Neural progenitor cell (in vitro differentiated cells): Measurements from ENCODE around the gene TFPI.

Experiments used
- EZH2 ChIP-seq: fragments of 200-600 bp; sonication (generic); IDR thresholded peaks from 2 replicates; pipeline ENCODE4 v1.6.1; 2017; ENCODE audit warnings: antibody characterized with exemption, mild to moderate bottlenecking, moderate library complexity
- TF ChIP-seq, protein P1 (sequence below): fragments of 200-600 bp; sonication (generic); IDR thresholded peaks from 2 replicates; pipeline ENCODE4 v1.5.1; 2017; ENCODE audit warnings: antibody characterized with exemption, mild to moderate bottlenecking

DNA sequence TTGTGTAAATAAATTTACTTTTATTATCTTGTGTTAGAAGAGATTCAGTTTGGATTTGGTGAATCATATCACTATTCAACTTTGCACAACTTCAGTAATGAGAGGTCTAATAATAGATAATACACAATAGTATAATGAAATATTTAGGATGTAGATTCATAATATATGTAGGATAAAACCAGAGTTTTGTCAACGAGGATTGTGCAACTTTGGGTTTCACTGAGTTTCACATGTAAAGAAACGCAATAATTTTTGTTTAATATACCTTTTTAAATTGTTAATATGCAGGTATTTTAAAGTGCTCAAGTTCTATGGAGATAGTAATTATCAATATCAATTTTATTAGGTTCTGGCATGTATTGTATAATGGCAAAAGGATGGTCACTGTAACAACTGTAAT, 111.5 kb downstream of the TFPI start:
- TF ChIP-seq, protein P1, sequence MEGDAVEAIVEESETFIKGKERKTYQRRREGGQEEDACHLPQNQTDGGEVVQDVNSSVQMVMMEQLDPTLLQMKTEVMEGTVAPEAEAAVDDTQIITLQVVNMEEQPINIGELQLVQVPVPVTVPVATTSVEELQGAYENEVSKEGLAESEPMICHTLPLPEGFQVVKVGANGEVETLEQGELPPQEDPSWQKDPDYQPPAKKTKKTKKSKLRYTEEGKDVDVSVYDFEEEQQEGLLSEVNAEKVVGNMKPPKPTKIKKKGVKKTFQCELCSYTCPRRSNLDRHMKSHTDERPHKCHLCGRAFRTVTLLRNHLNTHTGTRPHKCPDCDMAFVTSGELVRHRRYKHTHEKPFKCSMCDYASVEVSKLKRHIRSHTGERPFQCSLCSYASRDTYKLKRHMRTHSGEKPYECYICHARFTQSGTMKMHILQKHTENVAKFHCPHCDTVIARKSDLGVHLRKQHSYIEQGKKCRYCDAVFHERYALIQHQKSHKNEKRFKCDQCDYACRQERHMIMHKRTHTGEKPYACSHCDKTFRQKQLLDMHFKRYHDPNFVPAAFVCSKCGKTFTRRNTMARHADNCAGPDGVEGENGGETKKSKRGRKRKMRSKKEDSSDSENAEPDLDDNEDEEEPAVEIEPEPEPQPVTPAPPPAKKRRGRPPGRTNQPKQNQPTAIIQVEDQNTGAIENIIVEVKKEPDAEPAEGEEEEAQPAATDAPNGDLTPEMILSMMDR, result no peak
- no peak for TF ChIP-seq EZH2
